NCI-H1092 (cell line): Measurements from ENCODE around the gene KLF16.
"Not testable (repeated sequence)": the region's sequence is repeated elsewhere in the genome, so short reads cannot be mapped to it uniquely, and the experiment has no call there.

Source experiments
- DNase-seq: peaks from one replicate; lab custom pipeline; 2025; lab: John Stamatoyannopoulos, UW

Gene KLF16

DNA sequence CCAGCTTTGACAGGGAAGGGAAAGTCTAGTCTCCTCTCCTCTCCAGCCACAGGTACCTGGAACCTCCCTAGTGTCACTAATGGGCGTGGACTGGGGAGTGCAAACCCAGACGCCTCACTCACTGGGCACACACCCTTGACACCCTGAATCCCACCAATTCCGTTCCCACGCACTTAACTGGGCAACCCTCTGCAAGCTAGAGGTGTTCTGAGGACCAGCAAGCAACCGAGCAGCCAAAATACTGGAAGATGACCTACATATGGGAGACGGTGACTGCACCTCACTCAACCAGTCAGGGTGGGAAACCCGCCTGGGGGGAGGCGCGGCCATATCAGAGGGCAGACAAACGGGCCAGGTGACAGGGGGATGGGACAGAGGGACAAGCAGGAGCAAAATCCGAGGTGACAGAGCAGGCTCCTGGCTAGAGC, 20.9 kb upstream of the KLF16 start:
- no peak for DNase-seq

DNA sequence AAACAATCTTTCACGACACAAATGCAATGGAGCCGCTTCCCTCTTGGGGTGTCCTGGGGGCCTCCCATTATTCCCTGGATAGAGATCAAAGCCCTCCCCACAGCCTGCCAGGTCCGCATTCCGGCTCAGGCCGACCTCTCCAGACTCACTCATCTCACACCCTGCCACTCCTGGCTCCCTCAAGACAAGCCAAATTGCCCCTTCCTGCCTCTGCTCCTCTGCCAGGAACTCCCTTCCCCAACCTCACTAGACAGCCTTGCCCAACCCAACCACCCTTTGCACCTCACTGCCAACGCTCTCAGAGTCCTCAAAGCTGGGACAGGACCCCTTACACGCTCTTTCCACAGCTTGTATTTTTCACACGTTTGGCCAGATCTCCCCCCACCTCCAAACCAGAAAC, 20.4 kb upstream of the KLF16 start:
- DNase-seq = no peak

DNA sequence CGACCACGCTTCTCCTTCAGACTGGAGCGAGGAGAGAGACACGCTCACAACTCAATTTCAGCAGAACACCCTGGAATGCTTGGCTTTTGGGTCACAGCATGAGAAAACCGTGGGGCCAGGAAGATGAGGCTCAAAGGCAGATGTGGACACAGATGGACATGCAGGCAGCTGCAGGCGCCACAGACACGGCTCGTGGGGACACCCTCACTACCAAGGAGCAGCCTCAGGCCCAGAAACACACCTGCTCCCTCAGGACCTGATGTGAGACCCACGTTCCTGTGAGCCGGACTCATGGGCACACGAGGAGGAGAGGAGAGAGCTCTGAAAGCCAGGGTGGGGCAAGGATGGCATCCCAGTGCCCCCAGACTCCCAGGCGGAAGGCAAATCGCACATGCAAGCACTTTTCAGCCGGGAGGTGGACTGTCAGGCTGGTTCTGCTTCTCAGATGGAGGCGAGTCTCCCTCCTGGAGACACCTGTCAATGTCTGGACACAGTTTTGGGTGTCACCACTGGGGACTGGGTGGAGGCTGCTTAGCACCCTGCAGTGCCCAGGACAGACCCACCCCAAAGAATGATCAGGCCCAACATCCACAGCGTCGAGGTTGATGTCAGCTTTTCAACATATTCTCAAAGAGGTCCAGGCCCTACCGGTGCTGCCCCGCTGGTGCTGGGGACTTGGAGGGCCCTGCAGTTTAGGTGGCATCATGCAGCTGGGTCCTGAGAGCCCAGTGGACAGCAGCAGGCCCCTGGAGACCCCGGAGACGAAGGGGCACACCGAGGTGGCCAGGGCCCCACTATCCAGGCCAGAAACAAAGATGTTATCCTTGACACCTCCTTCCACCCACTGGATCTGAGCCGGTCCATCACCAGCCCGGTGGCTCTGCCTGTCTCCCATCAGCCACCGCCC, 19.7 kb upstream of the KLF16 start:
- DNase-seq = no peak

DNA sequence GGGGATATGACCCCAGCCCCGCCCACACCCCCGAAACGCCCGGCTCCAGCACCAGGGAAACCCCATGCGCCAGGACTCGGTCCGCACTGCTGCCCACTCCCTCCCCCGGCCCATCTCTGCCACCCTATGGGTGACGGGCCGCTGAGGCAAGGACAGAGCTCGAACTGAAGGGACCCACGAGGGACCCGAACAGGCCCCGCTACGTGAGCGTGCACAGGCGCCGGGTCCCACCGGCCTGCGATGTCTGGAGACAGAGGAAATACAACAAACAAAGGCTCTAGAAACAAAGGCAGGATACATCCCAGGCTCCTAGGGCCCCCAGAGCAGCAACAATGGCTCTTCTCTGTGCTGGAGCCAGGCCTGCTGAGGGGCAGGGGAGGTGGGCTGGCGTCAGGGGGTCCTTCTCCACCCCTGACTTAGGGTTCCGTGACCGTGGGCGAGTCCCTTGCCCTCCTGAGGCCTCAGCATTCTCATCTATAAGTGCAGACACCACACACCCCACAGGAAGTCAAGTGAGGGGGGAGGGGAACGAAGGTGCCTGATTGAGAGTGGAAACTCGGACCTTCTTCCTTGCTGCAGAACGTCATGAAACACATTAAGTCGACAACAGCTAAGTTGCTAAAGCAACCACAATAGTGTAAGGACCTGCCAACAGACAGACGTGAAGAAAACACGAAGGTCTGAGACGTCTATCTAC, 18.9 kb upstream of the KLF16 start:
- no peak for DNase-seq

DNA sequence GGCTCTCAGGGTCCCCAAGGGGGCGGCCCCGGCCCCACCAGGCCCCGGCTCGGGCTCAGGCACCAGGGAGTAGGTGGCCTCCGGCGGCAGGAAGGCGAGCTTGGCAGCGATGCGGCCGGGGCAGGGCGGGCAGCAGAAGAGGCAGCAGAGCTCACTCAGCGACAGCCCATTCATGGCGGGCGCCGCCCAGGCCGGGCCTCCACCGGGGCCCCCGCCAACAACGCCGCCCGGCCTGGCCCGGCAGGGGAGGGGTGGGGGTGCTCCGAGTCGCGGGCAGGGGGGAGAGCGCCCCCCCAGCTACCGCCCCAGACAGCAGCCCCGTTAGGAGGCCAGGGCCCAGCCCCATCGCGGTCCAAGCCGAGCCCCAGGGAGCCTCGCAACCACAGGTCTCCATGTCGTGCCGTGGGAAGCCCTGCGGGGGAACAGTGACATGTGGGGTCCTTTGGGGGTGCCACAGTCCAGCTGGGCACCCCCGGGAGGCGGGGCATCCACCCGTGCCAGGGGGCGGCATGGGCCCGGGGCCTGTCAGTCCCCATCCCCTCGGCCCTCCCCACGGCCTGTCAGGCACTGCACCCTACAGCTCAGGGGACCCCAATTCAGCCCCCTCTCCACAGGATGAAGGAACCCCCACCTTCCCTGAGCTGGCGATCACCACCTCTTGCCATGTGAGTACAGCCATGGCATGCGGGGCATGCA, 18.2 kb upstream of the KLF16 start:
- not testable (repeated sequence) for DNase-seq

DNA sequence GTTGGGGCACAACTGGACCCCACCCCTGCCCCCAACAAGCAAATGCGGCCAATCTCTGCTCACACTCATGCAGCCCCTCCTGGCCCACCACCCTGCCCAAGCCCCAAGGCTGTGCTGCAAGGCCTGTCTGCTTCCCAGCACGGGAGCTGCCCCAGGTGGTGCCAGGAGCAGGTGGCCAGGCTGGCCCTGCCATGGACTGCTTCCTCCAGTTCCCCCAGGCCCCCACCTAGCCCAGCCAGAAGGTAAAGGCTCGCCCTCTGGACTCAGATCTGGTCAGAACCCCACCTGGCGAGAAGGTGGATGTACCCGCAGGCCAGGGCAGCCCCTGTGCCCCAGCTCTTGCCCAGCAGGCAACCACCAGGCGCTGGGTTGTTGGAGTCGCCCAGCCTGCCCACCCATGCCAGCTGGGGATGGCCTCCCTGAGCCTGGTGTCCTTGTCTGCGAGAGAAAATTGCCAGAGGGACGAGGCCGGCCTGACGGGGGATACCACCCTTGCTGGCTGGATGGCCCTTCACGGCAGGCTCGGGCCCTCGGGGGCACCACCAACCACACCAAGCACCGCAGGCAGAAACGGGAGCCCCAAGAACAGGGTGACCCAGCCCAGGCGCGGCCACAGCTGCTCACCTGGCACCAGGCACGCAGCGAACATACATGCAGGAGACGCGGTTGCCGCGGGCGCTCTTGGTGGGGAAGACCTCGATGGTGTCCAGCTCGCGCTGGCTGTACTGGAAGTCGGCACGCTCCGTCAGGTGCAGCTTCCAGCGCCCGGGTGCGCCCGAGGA, 17.4 kb upstream of the KLF16 start:
- DNase-seq = no peak

DNA sequence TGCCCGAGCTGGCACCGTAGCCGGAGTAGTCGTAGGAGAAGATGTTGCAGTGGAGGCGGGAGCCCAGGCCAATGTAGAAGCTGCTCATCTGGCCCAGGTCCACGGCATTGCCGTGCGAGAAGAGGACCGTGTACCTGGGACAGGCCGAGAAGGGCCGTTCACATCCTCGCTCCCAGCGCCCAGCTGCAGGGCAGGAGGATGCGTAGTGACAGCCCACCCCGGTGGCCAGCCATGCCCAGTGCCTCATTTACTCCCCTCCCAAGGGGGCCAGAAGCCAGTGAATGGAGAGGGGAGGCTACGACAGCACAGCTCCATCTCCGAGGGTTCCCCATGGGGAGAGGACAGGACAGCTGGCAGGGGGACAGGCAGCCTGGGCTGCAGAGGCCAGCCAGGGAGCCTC, 16.6 kb upstream of the KLF16 start:
- not testable (repeated sequence) for DNase-seq

DNA sequence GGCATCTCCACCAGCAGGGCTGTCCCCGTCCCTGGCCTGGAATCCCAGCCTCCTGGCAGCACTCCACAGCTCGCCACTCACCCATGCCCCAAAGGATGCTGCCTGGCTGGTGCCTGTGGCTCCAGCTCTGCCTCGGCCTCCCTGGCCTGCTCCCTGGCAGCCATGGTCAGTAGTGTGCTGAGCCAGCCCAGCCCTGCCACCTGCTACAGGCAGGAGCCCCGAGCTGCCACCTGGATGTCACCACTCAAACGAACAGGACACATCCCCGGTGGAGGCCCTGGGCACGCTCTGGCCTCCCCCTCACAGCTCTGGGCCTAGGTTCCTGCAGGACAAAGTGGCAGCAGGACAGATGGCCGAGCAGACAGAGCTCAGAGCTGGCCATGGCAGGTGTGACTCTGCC, 15.2 kb upstream of the KLF16 start:
- not testable (repeated sequence) for DNase-seq

DNA sequence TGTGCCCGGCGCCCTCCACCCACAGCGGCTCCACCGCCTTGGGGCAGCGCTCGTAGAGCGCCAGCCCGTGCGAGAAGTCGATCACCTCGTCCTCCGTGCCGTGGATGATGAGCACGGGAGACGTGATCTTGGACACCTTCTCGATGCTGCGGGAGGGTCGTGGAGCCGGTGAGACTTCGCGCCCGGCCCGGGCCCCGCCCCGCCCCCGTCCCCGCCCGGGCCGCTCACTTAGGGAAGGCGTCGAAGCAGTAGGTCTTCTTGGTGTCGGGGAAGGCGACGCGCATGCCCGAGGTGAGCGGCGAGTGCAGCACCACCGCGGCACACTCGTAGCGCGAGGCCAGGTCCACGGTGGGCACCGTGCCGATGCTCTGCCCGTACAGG, 13.9 kb upstream of the KLF16 start:
- not testable (repeated sequence) for DNase-seq

DNA sequence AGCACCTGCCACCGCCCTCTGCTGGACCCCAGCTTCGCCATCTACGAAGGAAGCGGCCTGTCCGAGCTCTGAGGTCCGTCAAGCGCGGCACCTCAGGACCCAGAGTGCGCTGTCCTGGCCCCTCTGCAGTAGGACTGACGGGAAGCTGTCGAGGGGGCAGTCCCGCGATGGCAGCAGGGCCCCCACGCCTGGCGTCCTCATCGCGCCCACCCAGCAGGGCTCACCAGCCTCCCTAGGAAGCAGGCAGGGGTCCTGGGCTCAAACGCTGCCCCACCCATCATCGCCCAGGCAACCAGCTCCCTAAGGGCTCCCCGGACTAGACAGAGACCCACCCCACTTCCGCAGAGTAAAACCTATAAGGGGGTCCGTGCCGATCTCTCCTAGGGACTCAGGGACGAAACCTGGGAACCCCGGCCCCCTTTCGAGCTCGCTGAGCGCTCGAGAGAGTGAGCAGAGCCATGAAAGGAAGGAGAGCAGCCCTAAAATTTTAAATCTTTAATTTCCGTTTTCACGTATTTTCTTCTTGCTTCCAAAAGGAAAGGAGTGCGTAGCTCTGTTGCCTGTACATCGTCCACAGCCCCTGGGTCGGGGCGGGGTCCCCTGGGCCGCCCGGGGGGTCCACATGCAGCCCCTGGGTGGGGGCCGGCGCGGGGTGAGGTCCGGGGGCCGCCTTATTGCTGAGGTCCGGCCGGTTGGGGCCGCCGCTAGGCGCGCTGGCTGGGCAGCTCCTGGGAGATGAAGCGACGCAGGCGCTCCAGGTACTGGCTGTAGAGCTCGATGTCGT, 13.3 kb upstream of the KLF16 start:
- DNase-seq = not testable (repeated sequence)

DNA sequence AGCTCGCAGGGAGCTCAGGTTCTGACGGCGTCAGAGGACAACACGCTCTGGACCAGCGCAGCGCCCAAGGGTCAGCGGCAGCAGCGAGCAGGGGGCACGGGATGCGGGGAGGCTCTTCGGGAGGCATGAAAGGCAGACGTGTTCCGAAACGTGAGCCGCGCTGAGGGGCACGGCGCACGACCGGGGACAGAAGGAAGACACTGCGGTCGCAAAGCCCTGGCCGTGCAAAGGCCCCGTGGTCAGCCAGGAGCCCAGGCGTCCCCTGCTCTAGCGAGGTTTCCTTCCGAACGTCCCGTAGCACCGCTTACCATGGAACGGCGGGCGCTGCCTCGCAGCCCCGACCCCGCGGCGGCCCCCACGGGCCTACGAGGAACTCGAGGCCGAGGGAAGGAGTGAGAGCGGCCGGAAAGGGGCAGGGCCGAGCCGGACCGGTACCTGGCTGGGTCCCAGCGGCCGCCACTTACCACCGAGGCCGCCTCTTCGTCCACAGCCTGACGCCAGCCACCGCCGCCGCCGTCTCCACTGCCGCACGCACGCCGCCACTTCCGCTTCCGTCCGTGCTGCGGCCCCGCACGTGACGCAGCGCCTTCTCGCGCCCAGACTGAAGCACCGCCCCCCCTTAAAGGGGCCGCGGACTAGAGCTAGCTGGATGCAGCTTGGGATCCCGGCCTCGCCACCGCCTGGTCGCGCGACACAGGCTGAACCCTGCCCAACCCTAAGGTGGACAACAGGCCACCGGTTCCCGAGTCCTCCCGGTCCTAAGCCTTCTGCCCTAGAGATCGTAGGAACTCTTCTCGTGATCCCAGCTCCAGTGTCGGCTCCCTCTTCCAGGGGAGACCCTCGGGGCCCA, 12.5 kb upstream of the KLF16 start:
- DNase-seq = peak; percentile 82

DNA sequence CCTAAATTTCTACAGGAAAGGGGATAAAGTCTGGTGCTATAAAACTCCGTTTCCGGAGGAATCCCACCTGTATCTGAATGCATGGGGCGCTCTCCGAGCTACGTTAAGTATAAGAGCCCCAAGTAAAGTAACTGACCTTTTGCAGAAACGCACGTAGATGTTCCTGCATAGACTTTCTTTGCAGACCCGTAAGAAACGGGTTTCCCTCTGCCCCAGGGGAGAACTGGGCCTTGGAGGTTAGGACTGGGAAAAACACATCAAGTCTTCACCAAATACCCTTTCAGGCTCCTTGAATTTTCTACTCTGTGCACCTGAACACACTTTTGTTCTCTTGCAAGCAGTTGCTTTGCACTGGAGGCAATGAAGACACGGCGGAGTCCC, 11.9 kb upstream of the KLF16 start:
- not testable (repeated sequence) for DNase-seq

DNA sequence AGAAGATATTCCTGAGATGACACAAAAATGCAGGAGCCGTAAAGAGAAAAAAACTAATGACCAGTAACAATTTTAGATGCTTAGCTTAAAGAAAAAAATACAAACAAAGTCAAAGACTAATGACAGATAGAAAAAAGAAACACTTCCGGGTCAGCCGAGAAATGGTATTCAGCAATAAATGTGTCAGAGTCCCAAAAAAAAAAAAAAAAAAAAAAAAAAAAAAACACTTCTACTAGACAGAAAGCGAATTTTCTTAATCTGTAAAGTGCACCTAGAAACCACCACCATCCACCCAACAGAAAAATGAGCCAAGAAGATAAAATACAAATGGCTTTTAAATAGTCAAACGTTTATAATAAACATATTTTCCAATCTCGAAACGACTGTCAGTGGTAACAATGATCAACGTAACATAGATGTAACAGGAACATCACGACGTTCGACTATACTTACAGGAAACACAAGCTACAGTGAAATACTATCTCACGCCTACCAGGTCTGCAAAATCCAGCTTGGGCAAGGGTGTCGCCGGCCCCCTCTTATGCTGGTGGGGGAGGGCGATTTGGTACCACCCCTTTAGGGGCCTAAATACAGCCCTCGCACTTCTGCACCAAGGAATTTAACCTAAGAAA, 11.3 kb upstream of the KLF16 start:
- no peak for DNase-seq

DNA sequence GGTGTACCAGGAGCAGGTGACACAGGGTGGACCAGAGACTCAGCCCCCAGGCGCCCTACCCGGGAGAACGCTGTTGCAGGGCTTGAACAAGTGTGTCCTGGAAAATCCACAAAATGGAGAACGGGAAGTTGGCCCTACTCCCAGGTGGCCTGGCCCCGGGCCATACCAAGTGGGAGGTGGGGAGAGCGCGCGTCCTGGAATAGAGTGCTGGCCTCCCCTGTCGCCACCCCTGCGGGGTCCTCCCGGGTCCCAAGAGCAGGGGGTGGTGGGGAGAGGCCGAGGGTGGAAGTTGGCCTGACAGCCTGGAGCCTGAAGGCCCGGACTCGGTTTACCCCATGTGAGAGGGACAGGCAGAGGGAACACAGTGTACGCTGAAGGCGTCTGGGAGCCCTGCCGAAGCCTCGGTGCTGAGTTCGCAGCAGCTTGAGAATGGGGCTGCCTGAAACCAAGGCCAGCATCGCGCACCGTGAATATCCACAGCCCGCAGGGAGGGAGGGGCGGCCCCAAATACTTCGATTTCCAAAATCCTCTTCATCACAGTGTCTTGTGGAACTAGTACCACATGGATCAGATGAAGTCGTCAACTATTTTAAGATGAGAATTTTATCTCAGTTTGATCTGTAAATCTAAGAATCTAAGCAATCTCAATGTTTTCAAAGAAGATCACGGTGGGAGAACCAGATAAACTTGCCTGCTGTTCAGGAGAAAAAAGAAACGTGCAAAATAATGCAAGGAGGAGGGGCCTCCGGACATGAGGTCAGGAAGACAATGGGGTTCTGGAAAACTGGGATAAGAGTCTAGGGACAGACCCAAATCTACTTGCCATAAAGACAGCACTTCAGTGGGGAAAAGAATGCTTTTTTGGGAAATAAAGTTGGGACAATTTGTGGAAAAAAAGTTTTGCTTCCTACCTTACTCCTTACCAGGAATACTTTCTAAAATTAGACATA, 10.4 kb upstream of the KLF16 start:
- DNase-seq = no peak

DNA sequence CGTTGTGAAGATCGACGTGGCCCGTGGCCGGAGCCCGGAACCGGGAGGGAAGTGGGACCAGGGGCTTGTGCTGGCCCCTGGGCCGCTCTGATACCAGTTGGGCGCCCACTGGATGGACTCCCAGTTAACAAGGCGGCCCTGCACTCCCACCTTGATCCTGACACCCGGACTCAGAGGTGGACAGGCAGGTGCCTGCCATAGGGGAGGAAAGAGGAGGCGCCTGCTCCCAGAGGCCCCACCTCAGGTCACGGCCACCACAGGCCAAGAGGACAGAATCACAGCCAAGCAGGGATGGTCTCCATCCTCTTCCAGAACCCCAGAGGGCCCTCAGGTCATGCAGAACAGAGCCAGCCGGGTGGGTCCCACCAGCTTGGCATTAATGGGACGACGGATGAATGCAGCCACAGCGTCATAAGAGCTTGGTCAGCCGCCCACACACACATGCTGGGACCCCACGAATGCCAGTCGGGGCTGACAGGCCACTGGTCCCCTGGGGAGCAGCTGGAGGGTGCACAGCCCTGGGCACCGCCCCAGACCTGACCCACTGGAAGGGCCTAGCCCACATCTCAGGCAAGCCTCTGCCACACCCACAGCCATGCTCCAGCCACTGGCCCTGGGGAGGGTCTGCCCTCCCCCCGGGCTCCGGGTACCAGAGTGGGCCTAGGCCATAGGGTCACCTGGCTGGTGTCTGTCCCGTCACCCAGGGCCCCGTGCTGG, 9.6 kb upstream of the KLF16 start:
- DNase-seq = no peak

DNA sequence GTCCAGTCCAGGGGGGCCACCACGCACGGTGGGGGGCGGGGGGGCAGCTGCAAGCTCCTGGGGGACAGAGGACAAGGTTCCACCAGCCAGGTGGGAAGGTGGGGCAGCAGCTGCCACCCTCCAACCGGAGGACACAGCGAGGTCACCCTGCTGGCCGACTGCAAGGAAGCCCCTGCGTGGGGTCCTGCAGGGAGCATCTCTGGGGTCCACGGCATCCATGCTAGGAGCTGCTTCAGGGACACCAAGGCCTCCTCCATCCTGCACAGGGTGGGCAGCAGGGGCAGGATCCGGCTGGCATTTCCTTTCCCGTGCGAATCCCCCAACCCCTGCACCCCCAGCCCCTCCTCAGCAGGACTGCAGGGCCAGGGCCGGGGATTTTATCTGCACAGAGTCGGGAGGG, 8.3 kb upstream of the KLF16 start:
- DNase-seq = no peak

DNA sequence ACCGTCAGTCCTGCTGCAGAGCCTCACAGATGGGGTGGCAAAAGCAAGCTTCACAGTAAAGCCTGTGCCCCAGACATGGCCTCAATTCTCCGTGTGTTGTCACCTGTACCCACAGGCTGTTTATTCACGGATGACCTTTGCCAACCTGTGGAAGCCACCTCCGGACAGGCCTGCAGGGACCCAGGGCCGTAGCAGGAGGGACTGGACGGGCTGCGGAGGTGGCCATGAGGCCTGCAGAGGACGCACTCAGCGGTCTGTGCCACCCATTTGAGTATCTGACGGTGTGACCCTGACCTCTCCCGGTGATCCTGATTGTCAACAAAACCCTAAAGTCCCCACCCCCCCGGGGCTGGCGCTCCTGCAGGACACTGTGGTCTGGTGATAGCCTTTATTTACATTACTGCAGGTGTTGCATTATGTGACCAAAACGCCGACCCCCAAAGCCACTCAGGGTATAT, 7.8 kb upstream of the KLF16 start:
- no peak for DNase-seq

DNA sequence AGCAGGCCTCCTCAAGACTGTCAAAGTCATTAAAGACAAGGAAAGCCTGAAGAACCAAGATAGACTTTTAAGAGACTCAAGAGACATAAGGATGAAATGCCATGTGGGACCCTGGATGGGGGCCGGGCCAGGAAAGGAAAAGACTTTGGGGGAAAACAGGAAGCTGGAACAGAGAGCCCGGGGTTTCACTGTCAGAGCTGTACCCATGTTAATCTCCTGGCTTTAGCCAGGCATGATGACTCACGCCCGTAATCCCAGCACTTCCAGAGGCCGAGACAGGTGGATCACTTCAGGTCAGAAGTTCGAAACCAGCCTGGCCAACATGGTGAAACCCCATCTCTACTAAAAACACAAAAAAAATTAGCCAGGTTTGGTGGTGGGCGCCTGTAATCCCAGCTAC, 5.6 kb upstream of the KLF16 start:
- no peak for DNase-seq
